ENCODE data around the gene ZFYVE21. TPM values are rescaled to one million over a fixed set of nuclear protein-coding genes. Genes with fewer than 3 reads are reported as not detected.
"Not testable (repeated sequence)": the region's sequence is repeated elsewhere in the genome, so short reads cannot be mapped to it uniquely, and the experiment has no call there.

ZFYVE21 gene
- total and polyA plus RNA-seq, 2 donors (not counting 1 experiment from before 2014, with no cell fraction given) = 84.9 to 94.5 TPM

DNA sequence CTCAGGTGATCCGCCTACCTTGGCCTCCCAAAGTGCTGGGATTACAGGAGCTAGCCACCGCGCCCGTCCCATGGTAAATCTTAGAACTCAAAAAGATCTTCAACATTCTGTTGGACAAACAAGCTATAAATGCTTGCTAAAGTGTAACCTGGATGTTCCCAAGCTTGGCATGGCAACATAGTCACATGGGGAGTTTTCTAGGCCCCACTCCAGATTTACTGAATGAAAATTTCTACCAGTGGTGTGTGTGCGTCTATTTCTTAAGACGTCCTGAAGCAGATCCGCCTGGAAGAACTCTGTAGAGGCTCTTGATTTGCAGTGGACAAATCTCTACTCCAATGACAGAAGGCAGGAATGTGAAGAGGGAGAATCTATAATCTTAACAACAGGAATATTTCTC is 59.9 kb downstream of the ZFYVE21 start:
- H3K27me3 ChIP-seq (ENCODE audit: control insufficient read depth, insufficient read depth, low read length) = no peaks in the 10 kb centered on the region
- no peak overlapping the region for H3K27ac ChIP-seq (ENCODE audit: insufficient read depth, low read length)
- no peaks in the 10 kb centered on the region for H3K79me2 ChIP-seq (ENCODE audit: control insufficient read depth, insufficient read depth, low read length)
- no peak overlapping the region for H2AFZ ChIP-seq (ENCODE audit: low read length)
- no peaks in the 10 kb centered on the region for H3K9me3 ChIP-seq (ENCODE audit: control insufficient read depth, insufficient read depth, low read depth, low read length)
- H3K4me3 ChIP-seq (replicated peaks in 1 of 4; ENCODE audit: control extremely low read depth in 1 of 4, insufficient read depth in 1 of 4, low read depth in 3 of 4, low read length in 4 of 4) = no peak overlapping the region
- DNase-seq (ENCODE audit: low read depth in 2 of 2) = no peak
- no peaks in the 10 kb centered on the region for H3K4me1 ChIP-seq (ENCODE audit: control insufficient read depth, extremely low read depth, insufficient read depth, low read length)
- no peak for TF ChIP-seq EZH2 (IDR thresholded peaks at IDR 0.05; ENCODE audit: low read length, missing control alignments)
- no peak for TF ChIP-seq CTCF (conservative IDR thresholded peaks at IDR 0.05 in 1 of 2, IDR thresholded peaks at IDR 0.05 in 1 of 2; ENCODE audit: low read depth in 1 of 2, low read length in 2 of 2)
- H3K36me3 ChIP-seq (ENCODE audit: control insufficient read depth, insufficient read depth, low read length) = no peaks in the 10 kb centered on the region
- no peaks in the 10 kb centered on the region for H4K20me1 ChIP-seq (ENCODE audit: control insufficient read depth, extremely low read depth, insufficient read depth, low read length)
- no peak overlapping the region for H3K9ac ChIP-seq (ENCODE audit: insufficient read depth, low read length)
- no peak overlapping the region for H3K4me2 ChIP-seq (ENCODE audit: extremely low read depth, insufficient read depth, low read length)

GRCh38 chr14:103776319-103776718 is 60.7 kb downstream of the ZFYVE21 start:
- H3K27me3 ChIP-seq (ENCODE audit: control insufficient read depth, insufficient read depth, low read length); DNase-seq (ENCODE audit: low read depth in 2 of 2); H3K4me2 ChIP-seq (ENCODE audit: extremely low read depth, insufficient read depth, low read length); H3K4me3 ChIP-seq (replicated peaks in 1 of 4; ENCODE audit: control extremely low read depth in 1 of 4, insufficient read depth in 1 of 4, low read depth in 3 of 4, low read length in 4 of 4); H3K4me1 ChIP-seq (ENCODE audit: control insufficient read depth, extremely low read depth, insufficient read depth, low read length); H3K27ac ChIP-seq (ENCODE audit: insufficient read depth, low read length); H3K9me3 ChIP-seq (ENCODE audit: control insufficient read depth, insufficient read depth, low read depth, low read length); H3K36me3 ChIP-seq (ENCODE audit: control insufficient read depth, insufficient read depth, low read length); H4K20me1 ChIP-seq (ENCODE audit: control insufficient read depth, extremely low read depth, insufficient read depth, low read length); H3K79me2 ChIP-seq (ENCODE audit: control insufficient read depth, insufficient read depth, low read length); H2AFZ ChIP-seq (ENCODE audit: low read length); H3K9ac ChIP-seq (ENCODE audit: insufficient read depth, low read length): not testable (repeated sequence)

GRCh38 chr14:103782376-103782775 is 66.8 kb downstream of the ZFYVE21 start:
- Histone ChIP-seq H3K9ac (ENCODE audit: insufficient read depth, low read length) (no peak overlapping the region), H3K36me3 (ENCODE audit: control insufficient read depth, insufficient read depth, low read length) (no peaks in the 10 kb centered on the region), H3K4me2 (ENCODE audit: extremely low read depth, insufficient read depth, low read length) (no peak overlapping the region), H3K27ac (ENCODE audit: insufficient read depth, low read length) (no peak overlapping the region), H2AFZ (ENCODE audit: low read length) (no peak overlapping the region), H3K27me3 (ENCODE audit: control insufficient read depth, insufficient read depth, low read length) (no peaks in the 10 kb centered on the region), H3K4me1 (ENCODE audit: control insufficient read depth, extremely low read depth, insufficient read depth, low read length) (no peaks in the 10 kb centered on the region), H3K79me2 (ENCODE audit: control insufficient read depth, insufficient read depth, low read length) (no peaks in the 10 kb centered on the region), H3K4me3 (replicated peaks in 1 of 4; ENCODE audit: control extremely low read depth in 1 of 4, insufficient read depth in 1 of 4, low read depth in 3 of 4, low read length in 4 of 4) (no peak overlapping the region), H3K9me3 (ENCODE audit: control insufficient read depth, insufficient read depth, low read depth, low read length) (no peaks in the 10 kb centered on the region), H4K20me1 (ENCODE audit: control insufficient read depth, extremely low read depth, insufficient read depth, low read length) (no peaks in the 10 kb centered on the region)
- no peak for DNase-seq (ENCODE audit: low read depth in 2 of 2)
- no peak for TF ChIP-seq EZH2 (IDR thresholded peaks at IDR 0.05; ENCODE audit: low read length, missing control alignments)
- no peak for TF ChIP-seq CTCF (conservative IDR thresholded peaks at IDR 0.05 in 1 of 2, IDR thresholded peaks at IDR 0.05 in 1 of 2; ENCODE audit: low read depth in 1 of 2, low read length in 2 of 2)

Other genes with a start within 250 kb of the ZFYVE21 start
- 69.9 and 136 TPM in 2 replicates for gene CKB, start 193.0 kb upstream of the ZFYVE21 start, total RNA-seq
- 57.2 and 65.2 TPM in 2 replicates for gene CKB, start 193.0 kb upstream of the ZFYVE21 start, polyA plus RNA-seq
- gene TRMT61A, start 186.6 kb upstream of the ZFYVE21 start, total RNA-seq = 10.6 and 11.0 TPM in 2 replicates
- gene TRMT61A, start 186.6 kb upstream of the ZFYVE21 start, polyA plus RNA-seq = 4.2 and 5.0 TPM in 2 replicates
- gene BAG5, start 153.2 kb upstream of the ZFYVE21 start, total RNA-seq = 25.8 and 28.8 TPM in 2 replicates
- gene BAG5, start 153.2 kb upstream of the ZFYVE21 start, polyA plus RNA-seq = 14.3 and 14.9 TPM in 2 replicates
- gene COA8, start 152.8 kb upstream of the ZFYVE21 start, total RNA-seq = 26.4 and 32.1 TPM in 2 replicates
- 19.4 and 25.5 TPM in 2 replicates for gene COA8, start 152.8 kb upstream of the ZFYVE21 start, polyA plus RNA-seq
- 138 and 219 TPM in 2 replicates for gene KLC1, start 86.6 kb upstream of the ZFYVE21 start, total RNA-seq
- gene KLC1, start 86.6 kb upstream of the ZFYVE21 start, polyA plus RNA-seq = 180 and 185 TPM in 2 replicates
- gene XRCC3, start 359 bp upstream of the ZFYVE21 start, total RNA-seq = 2.8 and 9.2 TPM in 2 replicates
- gene XRCC3, start 359 bp upstream of the ZFYVE21 start, polyA plus RNA-seq = 4.9 and 10.7 TPM in 2 replicates
- gene PPP1R13B, start 131.8 kb downstream of the ZFYVE21 start, total RNA-seq = 1.3 and 2.0 TPM in 2 replicates
- 2.7 and 3.3 TPM in 2 replicates for gene PPP1R13B, start 131.8 kb downstream of the ZFYVE21 start, polyA plus RNA-seq
- 0.50 and 1.0 TPM in 2 replicates for gene TDRD9, start 212.6 kb downstream of the ZFYVE21 start, total RNA-seq
- 0.28 and 0.63 TPM in 2 replicates for gene TDRD9, start 212.6 kb downstream of the ZFYVE21 start, polyA plus RNA-seq
- gene RD3L, start 226.7 kb downstream of the ZFYVE21 start, total RNA-seq = not detected in 2 replicates
- gene RD3L, start 226.7 kb downstream of the ZFYVE21 start, polyA plus RNA-seq = not detected in 2 replicates

Measured in fibroblast of lung (primary cell).